Measurements from ENCODE around the gene SEMA4D.

DNA sequence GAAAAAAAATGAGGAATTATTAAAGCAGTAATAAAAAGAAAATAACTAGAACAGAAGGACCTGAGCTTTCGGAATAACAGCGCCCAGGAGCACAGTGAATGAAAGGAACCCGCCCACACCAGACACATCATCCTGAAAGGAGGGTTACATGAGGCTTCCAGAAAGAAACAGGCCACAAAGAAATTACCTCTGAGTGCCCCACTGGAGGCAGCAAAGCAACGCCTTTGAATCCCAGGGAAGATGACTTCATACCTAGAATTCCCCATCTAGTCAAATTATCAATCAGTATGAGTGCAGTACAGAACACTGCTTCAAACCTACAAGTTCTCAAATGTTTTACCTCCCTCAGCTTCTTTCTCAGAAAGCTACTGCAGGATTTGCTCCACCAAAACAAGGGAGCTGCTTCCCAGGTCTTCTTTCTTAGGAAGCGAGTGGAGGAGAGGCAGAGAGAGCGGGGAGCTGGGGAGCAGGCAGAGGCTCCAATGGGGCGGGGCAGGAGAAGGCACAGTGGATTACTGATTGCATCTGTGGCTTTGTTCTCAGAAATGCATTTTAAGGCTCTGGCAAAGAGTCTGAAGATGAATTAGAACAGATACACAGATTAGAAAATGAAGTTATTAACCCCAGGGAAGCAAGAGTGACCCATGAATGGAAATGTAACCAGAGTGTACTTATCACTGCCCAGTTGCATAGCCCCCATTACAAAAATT, 87.1 kb downstream of the SEMA4D start:
- TF ChIP-seq, protein P1, sequence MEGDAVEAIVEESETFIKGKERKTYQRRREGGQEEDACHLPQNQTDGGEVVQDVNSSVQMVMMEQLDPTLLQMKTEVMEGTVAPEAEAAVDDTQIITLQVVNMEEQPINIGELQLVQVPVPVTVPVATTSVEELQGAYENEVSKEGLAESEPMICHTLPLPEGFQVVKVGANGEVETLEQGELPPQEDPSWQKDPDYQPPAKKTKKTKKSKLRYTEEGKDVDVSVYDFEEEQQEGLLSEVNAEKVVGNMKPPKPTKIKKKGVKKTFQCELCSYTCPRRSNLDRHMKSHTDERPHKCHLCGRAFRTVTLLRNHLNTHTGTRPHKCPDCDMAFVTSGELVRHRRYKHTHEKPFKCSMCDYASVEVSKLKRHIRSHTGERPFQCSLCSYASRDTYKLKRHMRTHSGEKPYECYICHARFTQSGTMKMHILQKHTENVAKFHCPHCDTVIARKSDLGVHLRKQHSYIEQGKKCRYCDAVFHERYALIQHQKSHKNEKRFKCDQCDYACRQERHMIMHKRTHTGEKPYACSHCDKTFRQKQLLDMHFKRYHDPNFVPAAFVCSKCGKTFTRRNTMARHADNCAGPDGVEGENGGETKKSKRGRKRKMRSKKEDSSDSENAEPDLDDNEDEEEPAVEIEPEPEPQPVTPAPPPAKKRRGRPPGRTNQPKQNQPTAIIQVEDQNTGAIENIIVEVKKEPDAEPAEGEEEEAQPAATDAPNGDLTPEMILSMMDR (conservative IDR thresholded peaks at IDR 0.05) = peak; percentile 33; the same call in 1 of the 2 replicates
- TF ChIP-seq EZH2 (IDR thresholded peaks at IDR 0.05; ENCODE audit: low read depth) = no peak

Data from PC-9 (cell line).